Stimulated activated CD8-positive, alpha-beta memory T cell treated with anti-CD3 and anti-CD28 coated beads, Interleukin-12 subunit alpha, Interleukin-12 subunit beta, amount 100 ng/mL, for 24 hours (primary cell): ENCODE measurements around the gene NUDT16L1.
"Not testable (repeated sequence)": the region's sequence is repeated elsewhere in the genome, so short reads cannot be mapped to it uniquely, and the experiment has no call there.

Experiments
- DNase-seq: peaks from one replicate; pipeline ENCODE4 v3.0.0-alpha.2; 2020; ENCODE audit errors: extremely low read depth

Gene NUDT16L1

GRCh38 chr16:4713663-4714501 lies 20.5 kb downstream of the NUDT16L1 start:
- no peak for DNase-seq

- no peak for DNase-seq
Observed at GRCh38 chr16:4714996-4715395, 21.6 kb downstream of the NUDT16L1 start.

GRCh38 chr16:4718466-4718865 lies 25.1 kb downstream of the NUDT16L1 start:
- DNase-seq: no peak

GRCh38 chr16:4723071-4723767 lies 29.9 kb downstream of the NUDT16L1 start:
- DNase-seq: no peak

GRCh38 chr16:4724661-4725270 lies 31.4 kb downstream of the NUDT16L1 start:
- no peak for DNase-seq

GRCh38 chr16:4726616-4727015 lies 33.3 kb downstream of the NUDT16L1 start:
- DNase-seq: no peak

- no peak for DNase-seq
Observed at GRCh38 chr16:4728676-4729075, 35.3 kb downstream of the NUDT16L1 start.

GRCh38 chr16:4729876-4730275 lies 36.5 kb downstream of the NUDT16L1 start:
- no peak for DNase-seq

GRCh38 chr16:4733211-4733742 lies 39.9 kb downstream of the NUDT16L1 start:
- no peak for DNase-seq

- DNase-seq: no peak
Observed at GRCh38 chr16:4733747-4734062, 40.3 kb downstream of the NUDT16L1 start.

GRCh38 chr16:4734063-4734729 lies 40.8 kb downstream of the NUDT16L1 start, which contains the start of the genes ANKS3 and DNAAF8:
Gene ANKS3 (minus strand): TSS chr16:4734271. CDS start chr16:4730149, 4,122 bp downstream.
Gene DNAAF8 (plus strand): TSS chr16:4734537. CDS start chr16:4736515, 1,978 bp downstream.
- peak; percentile 65 for DNase-seq

- peak; percentile 90 for DNase-seq
Observed at GRCh38 chr16:4734730-4735535, 41.6 kb downstream of the NUDT16L1 start.

- DNase-seq: no peak
Observed at GRCh38 chr16:4736546-4736945, 43.2 kb downstream of the NUDT16L1 start.

GRCh38 chr16:4737545-4737944 lies 44.2 kb downstream of the NUDT16L1 start:
- no peak for DNase-seq

- DNase-seq: not testable (repeated sequence)
Observed at GRCh38 chr16:4738370-4738769, 45.0 kb downstream of the NUDT16L1 start.

GRCh38 chr16:4743226-4743878 lies 50.0 kb downstream of the NUDT16L1 start:
- no peak for DNase-seq

- DNase-seq: no peak
Observed at GRCh38 chr16:4744555-4745273, 51.4 kb downstream of the NUDT16L1 start.

GRCh38 chr16:4745274-4745569 lies 51.9 kb downstream of the NUDT16L1 start:
- DNase-seq: no peak
